ENCODE data around the gene PTCHD4. TPM values are rescaled to one million over a fixed set of nuclear protein-coding genes. Genes with fewer than 3 reads are reported as not detected.

The PTCHD4 gene
- total RNA-seq, 4 donors from 2014 or later: 0.29 to 3.3 (median 1.7) TPM

DNA sequence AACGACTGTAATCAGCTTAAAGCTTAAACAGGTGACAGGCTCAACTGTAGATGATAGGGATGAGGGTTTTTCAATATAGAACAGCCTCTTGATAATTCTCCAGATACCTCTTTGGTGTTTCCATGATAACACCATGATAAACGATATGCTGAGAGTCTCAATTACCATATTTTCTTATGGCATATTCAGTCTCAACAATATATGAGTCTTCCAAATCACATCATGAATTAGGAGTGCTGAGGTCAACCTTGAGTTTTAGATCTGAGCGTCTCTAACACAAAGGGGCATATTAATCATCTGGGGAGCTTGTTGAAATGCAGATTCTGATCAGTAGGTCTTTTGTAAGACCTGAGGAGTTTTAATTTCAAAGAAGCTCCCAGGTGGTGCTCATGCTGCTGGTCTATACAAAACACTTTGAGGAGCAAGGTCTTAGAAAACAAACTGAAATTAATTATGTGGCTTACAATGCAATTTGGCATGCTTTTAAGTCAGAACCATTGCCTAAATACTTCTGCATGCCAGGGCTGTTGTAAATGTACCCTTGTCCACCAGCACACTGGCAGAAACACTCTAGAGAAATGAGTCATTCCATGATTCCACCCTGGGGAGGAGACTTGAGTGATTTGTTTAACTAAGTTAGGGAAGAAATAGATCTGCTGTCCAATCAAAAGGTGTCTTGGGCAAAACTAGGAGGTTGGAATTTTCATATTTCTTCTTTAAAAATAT, 49.6 kb downstream of the PTCHD4 start:
- no peaks in the 10 kb centered on the region for H3K4me1 ChIP-seq
- H3K9me3 ChIP-seq: no peaks in the 10 kb centered on the region
- no peaks in the 10 kb centered on the region for H3K36me3 ChIP-seq
- intact Hi-C loops (cut with DNase I; ENCODE audit: low total_unique reads): no loop called here
- no peak overlapping the region for H3K27ac ChIP-seq
- H3K27me3 ChIP-seq: no peaks in the 10 kb centered on the region
- DNase-seq: no peak
- TF ChIP-seq, protein P1, sequence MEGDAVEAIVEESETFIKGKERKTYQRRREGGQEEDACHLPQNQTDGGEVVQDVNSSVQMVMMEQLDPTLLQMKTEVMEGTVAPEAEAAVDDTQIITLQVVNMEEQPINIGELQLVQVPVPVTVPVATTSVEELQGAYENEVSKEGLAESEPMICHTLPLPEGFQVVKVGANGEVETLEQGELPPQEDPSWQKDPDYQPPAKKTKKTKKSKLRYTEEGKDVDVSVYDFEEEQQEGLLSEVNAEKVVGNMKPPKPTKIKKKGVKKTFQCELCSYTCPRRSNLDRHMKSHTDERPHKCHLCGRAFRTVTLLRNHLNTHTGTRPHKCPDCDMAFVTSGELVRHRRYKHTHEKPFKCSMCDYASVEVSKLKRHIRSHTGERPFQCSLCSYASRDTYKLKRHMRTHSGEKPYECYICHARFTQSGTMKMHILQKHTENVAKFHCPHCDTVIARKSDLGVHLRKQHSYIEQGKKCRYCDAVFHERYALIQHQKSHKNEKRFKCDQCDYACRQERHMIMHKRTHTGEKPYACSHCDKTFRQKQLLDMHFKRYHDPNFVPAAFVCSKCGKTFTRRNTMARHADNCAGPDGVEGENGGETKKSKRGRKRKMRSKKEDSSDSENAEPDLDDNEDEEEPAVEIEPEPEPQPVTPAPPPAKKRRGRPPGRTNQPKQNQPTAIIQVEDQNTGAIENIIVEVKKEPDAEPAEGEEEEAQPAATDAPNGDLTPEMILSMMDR (IDR thresholded peaks at IDR 0.05): no peak
- no peak for TF ChIP-seq POLR2A (IDR thresholded peaks at IDR 0.05)
- H3K4me3 ChIP-seq: no peak overlapping the region

Data from uterus (tissue), 4 donors.